SKM-1 treated with dmso at 0.1 percent for 144 hours (cell line): ENCODE measurements around the gene MBP.
"Not testable (repeated sequence)": the region's sequence is repeated elsewhere in the genome, so short reads cannot be mapped to it uniquely, and the experiment has no call there.

ENCODE experiments used
- DNase-seq: peaks from one replicate; lab custom pipeline; 2025; ENCODE audit not compliant: unreplicated experiment; lab: John Stamatoyannopoulos, UW

MBP gene

DNA sequence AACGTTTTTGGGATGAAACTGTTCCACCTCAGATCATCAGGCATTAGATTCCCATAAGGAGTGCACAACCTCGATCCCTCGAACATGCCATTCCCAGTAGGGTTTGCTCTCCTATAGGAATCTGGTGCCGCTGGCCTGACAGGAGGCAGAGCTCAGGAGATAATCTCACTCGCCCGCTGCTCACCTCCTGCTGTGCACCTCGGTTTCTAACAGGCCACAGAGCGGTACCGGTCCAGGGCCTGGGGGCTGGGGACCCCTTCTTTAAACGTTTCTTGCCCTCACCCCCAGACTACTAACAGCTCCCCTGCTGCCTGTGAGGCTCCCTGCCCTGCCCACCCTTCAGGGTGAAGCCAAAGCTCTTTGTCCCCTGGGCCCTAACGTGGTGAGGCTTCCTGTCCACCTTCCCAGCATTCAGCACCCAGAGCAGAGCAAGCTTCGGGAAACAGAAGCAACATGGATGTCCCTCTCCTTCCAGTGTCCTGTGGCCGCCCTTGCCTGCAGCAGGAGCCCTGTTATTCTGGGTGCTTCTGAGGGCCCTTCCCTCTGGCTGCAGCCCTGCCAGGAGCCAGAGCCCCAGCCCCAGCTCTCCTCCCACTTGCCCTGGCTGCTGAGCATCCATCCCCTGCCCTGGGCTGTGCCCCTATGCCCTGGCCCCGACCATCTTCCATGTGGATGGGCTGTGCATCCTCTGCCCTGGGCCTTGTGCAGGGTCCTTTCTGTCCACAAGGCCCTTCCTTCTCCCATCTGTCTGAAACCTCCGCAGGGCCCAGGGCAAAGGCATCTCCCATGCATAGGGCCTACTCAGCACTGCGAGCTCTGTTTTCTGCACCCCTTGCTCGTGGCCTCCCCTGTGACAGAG, 140.1 kb downstream of the MBP start:
- no peak for DNase-seq

DNA sequence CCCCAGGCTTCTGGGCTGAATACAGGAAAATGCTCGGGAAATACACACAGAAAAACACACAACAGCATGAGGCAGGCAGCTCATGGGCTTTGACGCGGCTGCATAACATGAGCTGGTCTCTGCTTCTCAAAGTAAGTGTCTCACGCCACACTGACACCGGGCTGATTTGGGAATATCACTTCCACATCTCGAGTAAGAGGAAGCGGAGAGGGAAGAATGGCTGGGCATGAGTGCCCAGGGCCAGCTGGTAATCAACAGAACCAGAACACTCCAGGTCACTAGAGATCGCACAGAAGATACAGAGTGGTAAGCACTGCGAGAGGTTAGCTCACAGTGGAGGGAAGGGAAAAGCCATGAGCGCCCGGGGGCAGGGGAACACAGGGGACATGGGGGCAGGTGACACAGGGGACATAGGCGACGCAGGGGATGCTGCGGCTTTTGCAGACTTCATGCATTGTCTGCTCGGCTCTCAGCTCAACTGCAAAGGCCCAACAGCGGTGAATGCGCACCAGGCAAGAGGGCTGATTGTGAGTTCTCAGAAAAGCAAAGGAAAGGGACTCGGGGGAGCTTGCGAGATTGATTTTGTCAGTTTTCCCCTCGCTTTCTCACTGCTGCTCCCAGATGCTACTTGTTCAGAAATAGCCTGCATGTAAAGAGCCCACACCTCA, 141.4 kb downstream of the MBP start:
- DNase-seq: no peak

DNA sequence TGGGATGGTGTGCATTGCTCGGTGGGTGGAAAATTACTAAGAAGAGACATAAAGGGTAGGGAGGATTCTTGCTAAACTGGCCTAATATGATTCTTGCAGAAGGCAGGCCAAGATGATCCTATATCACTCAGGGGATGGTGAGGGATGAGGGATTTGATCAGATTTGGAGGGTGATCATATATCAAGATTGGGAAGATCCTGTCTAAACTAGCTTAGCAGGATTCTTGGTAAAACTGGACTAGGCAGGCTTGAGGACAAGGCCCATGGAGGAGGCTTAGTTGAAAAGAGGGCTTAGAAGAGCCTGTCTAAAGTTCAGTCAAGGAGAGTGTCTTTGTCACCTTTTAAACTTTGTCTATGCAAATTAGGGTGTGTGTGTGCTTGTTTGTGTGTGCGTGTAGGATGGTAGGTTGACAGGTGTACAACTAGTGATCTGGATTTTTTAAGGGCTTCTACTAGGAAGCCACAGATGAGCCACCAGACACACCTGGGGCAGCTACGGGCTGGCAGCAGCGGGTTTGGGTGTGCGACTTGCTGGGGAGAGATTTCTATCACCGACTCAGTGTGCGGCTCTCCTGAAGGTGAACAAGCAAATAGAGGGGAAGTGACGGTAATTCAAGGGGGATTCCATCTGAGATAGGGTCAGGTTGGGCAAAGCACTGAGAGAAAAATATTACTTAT, 142.1 kb downstream of the MBP start:
- DNase-seq: not testable (repeated sequence)

DNA sequence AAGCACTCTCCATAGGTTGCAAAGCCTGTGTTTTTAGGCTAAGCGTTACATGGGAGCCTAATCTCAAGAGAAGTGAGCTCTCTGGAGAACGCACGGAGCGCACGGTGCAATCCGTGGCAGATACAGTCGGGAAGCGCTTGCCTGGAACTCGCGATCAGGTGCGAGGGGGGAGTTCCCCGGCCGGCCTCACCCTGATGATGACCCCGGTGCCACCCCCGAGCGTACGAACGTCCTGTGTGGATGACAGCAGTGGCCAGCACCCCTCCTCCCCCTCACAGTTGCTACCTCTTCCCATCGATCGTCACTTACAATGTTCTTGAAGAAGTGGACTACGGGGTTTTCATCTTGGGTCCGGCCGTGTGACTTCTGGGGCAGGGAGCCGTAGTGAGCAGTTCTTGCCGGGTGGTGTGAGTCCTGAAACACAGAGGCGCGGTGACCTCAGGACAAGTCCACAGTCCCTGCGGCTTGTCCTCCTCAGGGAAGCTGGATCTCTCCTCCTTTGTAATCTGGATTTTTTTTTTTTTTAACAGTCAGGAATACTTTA, 142.9 kb downstream of the MBP start:
- DNase-seq: no peak

DNA sequence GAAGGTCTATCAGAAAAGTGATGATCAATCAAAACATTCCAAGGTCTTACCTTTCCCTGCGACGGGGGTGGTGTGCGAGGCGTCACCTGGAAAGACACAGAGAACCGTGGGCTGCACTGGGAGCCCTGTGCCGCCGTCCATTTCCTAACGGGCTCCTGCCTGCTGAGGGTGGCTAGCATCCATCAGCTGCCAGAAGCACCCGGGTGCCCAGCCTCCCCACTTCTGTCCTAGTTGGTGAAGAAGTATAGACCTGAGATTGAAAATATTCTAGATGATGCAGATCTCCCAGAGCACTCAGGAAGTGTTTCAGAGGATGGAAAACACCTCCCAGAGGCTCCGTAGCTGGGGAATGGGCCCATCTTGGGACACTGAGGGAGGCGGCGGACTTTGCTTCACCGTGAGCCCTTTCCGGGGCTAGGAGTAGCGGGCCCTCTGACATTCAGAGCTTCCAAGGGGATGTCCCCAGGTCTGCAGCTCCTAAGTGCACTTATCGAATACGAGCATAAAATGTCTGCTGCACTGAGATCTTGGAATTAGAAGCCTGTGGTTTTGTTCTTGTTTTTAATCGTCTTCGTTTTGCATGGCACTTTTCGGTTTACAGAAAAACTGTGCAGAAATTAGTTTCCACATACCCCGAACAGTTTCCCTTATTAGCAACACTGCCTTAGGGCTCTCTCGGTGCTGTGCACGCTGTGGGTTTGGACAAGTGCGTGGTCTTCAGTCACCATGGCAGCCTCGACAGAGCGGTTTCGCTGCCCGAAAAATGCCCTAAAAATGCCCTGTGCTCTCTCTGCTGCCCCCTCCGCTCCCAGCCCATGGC, 143.5 kb downstream of the MBP start:
- no peak for DNase-seq

DNA sequence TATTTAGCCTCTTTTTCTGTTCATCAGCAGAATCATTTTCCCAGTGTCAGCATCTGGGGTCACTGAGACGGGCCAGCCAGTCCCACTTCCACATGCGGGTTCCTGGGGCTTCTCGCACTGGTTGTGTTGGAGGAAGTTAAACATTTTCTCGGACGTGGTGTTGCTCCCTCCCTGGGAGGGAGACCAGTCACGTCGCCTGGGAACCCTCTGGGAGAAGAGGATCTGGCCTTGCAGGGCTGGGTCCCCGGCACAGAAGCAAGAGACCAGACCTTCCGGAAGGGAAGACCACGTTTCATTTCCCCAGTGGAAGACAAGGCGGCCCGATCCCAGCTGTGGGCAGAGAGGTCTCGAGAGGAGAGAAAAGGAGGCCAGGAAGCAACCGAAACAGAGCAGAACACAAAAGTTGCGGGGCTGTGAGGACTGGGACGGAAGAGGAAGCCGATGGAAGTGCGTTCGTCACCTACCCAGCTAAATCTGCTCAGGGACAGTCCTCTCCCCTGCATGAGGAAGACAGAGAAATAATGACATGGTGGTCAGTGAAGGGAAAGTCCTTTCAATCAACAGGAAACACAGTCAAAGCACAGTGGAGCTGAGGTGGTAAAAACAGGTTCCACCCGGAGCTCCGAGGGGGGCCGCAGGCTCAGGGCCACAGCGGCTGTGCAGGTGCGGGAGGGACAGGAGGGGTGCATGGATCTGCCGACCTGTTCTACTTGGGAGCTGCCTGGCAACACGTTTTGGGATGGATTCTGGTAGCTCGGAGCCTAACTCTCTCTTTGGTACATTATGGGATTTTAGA, 144.4 kb downstream of the MBP start:
- DNase-seq: no peak

DNA sequence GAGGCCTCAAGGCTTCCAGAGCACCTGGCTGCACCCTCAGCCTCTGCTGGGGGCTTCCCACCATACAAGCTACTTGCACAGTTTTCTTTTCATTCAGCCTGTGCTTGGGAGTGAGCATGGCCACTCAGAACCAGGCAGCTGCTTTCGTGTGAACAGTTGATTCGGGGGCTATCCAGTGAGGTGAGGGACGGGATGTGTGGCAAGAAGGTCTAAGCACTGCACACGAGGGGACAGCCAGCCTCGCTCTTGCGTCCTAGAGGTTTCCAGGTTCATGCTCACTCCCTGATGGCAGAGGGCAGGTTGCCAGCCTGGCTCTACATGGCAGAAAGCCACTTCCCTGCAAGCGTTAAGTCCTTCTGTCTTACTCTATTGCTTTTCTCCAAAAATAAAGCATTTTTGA, 146.2 kb downstream of the MBP start:
- no peak for DNase-seq

DNA sequence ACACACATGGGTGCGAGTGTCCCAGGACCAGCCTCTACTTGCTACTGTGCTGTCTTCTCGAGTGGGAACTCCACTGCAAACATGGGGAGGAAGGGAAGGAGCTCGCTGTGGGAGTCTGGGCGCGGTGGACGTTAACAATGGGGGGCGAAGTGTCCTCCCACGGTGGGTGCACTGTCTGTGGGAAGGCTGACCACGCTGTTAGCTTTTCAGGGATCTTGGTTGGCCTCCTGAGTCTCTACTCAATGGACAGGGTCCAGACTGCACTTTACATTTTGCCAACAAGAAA, 146.7 kb downstream of the MBP start:
- no peak for DNase-seq

DNA sequence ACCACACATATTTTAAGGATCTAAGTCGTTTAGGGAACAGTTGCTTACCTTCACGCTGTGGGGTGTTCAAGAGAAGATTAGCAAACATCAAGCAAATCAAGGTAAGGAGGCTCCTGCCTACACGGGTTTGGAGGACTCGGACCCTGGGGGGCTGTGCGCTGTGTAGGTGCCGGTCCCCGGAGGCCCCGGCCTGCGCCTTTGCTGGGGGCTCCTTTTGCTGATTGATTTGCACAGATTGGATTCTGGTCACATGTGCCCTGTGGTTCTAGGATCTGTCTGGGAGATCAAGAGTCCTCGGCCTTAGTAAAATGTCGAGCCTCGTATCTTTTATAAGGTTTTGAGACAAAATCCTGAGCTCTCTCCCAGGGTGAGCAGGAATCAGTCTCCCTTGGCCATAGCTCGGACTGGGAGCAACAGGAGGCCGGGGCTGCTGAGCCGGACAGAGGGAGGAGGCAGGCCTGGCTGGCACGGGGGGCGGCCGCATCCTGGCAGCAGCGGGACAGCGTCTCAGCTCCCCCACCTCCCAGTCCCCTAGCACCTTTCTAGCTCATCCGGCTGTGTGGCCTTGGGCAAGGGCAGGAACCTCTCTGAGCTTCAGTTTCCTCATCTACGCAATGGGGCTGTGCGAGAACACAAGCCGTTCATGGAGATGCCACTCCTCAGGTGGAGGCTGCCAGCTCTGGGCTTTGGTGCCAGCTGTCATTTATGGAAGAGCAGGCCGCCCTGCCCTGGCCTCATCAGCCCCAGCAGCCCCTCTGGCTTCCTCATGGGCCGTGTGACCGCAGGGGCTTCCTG, 147.2 kb downstream of the MBP start:
- DNase-seq: no peak

DNA sequence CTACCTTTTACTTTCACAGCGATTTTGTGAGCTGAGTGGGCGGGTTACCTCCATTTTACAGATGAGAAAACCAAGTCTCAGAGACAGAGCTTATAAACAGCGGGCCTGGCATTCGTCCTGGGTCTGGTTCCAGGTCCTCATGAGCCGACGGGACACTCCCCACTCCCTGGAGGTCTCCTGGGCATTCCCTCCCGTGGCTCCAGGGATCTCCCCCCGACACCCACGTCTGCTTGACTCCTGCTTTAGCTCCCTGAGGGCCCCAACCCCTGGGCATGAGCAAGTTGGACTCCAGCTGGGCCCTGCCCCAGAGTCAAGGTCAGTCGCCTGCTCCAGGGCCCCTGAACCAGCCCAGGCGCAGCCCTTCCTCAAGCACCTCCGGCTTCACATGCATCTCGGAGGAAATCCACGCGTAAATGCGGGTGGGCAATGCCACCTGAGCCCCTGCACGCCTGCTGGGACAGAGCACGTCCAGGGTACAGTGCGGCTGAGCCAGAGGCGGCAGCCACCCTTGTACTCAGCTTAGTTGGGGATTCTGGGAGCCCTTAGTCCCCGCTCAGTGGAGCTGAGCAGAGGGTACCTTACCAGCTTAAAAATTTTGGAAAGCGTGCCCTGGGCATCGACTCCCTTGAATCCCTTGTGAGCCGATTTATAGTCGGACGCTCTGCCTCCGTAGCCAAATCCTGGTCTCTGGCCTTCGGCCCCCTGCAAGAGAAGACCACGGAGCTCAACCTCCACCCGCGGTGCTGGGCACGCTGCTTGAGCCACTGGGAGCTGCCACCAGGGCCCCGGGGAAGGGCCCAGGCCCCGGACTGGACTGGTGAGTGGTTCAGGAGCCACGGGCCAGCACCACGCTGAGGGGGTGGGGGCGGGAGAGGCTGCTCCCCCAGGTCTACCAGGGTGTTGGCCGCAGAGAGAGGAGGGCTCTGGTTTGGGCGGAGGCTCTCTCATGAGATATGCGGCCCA, 148.1 kb downstream of the MBP start:
- no peak for DNase-seq

DNA sequence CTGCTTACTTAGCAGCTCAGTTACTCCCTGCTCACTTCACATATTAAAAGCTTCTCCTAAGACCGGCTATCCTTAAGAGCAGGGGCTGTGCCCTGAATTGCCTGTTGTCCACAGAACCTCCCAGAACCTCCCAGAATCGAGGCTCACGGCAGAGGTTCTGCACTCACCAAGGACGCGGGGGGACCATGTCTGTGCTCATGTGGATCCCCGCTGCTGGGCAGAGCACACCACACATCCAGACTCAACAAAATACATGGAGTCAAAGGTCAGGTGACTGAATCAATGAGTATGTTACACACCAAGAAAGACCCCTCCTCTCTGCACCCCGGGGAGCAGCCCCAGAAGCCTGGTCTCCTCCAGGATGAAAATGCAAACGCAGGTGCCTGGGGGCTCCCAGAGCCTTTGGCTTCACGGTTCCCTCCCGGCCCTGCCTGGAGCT, 149.0 kb downstream of the MBP start:
- DNase-seq: no peak

DNA sequence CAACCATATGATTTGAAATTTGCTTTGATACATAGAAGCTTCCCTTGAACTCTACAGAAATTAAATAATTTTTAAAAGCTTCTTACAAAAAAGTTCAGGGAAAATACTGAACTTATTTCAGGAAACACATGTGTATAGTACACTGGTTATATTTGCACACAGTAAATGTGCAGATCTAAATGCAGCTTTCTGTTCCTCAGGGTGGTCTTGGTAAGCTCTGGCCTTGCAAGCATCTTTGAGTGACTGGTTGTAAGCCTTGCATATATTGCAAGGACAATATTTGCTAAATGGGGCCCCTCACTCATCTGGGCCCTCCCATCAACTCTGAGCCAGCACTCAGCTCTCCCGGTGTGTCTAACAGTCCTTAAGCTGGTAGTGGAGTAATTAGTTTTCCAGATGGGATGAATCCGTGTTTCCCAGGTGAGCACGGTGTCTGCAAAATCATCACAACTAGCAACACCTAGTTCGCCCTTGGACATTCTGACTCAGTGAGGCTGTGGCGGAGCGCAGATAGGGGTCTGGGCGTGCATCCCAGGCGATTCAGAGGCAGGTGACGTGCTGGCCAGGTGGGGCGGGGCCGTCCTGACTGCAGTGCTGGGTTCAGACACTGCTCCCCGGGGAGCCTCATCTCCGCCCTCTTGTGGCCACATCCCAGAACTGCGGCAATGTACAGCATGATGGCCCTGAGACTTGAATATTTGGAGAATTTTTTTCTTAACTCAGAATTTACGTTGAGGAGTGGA, 149.6 kb downstream of the MBP start:
- peak; percentile 66 for DNase-seq

DNA sequence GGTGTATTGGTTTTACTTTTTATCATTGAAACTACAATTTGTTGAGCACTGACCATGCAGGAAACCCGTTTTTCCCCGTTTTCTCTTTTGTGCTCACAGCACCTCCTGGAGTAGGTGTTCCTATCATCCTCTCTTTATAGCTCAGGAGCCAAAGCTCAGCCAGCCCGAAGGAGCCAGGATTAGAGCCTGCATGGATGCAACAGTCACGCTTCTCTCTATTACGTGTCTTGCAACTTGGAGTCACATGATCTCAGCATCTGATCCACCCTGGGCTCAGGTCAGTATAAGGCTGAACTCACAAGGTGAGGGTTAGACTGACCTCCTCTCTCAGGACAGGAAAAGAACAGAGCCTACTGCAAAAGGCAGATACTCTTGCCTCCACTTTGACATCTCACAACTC, 150.5 kb downstream of the MBP start:
- DNase-seq: no peak

DNA sequence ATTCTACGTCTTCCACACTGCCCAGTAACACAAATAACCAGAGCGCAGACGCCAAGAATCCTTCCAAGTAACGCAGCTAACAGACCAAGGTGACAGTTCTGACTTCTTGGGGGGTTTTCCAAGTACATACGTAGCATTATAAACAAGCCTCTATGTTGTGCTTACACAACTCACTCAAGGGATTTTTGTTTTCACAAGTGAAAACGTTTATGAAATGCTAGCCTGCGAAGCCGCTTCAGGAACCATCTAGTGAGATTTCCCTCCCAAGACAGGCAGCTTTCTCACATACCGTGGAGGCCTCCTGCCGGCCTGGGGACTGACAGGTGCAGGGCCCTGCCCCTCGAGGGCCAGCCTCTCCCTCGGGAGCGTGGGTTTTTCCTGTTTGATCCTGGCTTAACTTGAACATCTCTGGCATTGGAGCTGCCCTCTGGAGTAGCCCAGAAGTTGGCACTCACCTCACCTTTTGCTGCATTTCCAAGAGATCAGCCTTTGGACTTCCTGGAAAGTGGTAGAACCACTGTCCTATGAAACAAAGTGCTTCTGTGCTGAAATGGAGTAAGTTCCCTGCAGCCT, 151.1 kb downstream of the MBP start:
- DNase-seq: no peak

DNA sequence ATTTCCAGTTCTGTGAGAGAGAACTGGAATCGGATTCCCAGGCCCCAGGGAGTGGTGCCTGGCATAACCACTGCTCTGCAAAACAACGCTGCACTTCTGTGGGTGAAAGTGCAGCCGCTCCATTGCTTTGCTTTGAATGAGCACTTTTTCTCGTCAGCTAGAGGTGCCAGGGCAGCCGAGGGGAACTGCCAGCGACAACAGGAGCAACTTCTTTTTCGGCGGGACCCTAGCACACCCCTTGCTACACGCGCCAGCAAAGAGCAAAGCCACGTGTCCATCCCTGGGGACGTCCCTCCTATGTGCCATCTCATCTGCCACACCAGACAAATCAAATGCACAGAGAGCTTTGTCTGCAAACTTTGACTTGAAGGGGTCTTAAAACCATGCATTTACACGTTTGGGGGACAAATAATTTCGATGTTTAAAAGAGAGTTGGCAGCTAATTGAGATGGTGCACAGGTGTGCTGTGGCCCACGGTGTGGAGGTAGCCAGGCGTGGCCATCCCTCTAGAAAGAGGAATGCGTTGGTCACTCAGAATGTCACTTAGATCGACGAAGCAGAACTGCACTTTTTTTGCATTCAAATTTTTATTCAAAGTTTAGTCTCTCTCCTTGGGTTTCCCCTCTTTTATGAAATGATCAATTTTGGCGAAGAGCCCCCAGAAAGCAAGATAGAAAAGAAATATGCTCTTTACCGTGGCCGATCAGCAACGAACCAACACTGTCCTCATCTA, 151.8 kb downstream of the MBP start:
- DNase-seq: no peak

DNA sequence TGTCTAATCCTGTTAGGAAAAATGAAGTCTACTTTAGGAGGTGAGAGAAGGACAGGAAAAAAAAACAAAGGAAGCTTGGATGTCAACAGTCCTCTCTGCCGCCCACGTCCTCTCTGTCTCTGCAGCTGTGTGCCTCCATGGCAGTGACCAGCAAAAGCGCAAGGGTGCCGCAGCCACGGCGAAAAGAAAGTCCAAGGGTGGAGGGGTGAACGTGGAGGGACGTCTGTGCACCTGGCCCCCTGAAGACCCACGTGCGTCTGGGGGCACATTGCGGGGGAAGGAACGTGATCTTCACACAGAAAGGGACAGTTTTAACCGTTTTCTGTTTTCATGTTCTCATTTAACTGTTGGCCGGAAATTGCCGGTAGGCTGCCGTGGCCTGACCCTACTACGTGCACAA, 152.7 kb downstream of the MBP start:
- no peak for DNase-seq
